Measurements from ENCODE around the gene TCEAL3.

- TF ChIP-seq CTCF (IDR thresholded peaks at IDR 0.05) (no peak), POLR2A (IDR thresholded peaks at IDR 0.05) (no peak)
Observed at GRCh38 chrX:103565197-103565596, 42.6 kb upstream of the TCEAL3 start.
